ENCODE data around the gene STK32B.

- TF ChIP-seq POLR2A (IDR thresholded peaks at IDR 0.05; ENCODE audit: control extremely low read depth in 1 of 2, low read depth in 2 of 2, low read length in 2 of 2): no peak
- TF ChIP-seq ZNF274 (IDR thresholded peaks at IDR 0.05; ENCODE audit: borderline replicate concordance, extremely low read depth, low read length): no peak
- no peak for TF ChIP-seq CTCF (IDR thresholded peaks at IDR 0.05; ENCODE audit: control extremely low read depth in 1 of 3, insufficient read depth in 1 of 3, low read depth in 1 of 3, low read length in 3 of 3)
- no peak for TF ChIP-seq POLR2AphosphoS5 (IDR thresholded peaks at IDR 0.05; ENCODE audit: low read depth, low read length)
- TF ChIP-seq SIN3A (conservative IDR thresholded peaks at IDR 0.05 in 1 of 2, IDR thresholded peaks at IDR 0.05 in 1 of 2; ENCODE audit: low read depth in 1 of 2, low read length in 2 of 2): no peak
Observed at GRCh38 chr4:5283837-5284236, 232.6 kb downstream of the STK32B start.

Measured in H1 (cell line).